Neuronal stem cell (in vitro differentiated cells): ENCODE data around the gene NUDT4.

Experiments used
- DNase-seq: peaks from one replicate; pipeline ENCODE4 v3.0.0-alpha.2; 2013; ENCODE audit warnings: low spot score
- H2AFZ ChIP-seq: one replicate; pipeline ENCODE4 v1.6.1; 2013; ENCODE audit warnings: mild to moderate bottlenecking, low read length, inconsistent platforms
- H2AK5ac ChIP-seq: 2 replicates; pipeline ENCODE4 v1.6.1; 2013; ENCODE audit warnings: low read depth, mild to moderate bottlenecking, inconsistent platforms, low read length, moderate library complexity, mixed read lengths
- H2BK120ac ChIP-seq: 2 replicates; pipeline ENCODE4 v1.6.1; 2013; ENCODE audit warnings: low read depth, mild to moderate bottlenecking, inconsistent platforms, low read length, moderate library complexity, mixed read lengths
- H2BK12ac ChIP-seq: one replicate; pipeline ENCODE4 v1.6.1; 2013; ENCODE audit warnings: low read length, inconsistent platforms
- H2BK15ac ChIP-seq: 2 replicates; pipeline ENCODE4 v1.6.1; 2013; ENCODE audit warnings: mild to moderate bottlenecking, low read length, inconsistent platforms, mixed read lengths
- H2BK5ac ChIP-seq: one replicate; pipeline ENCODE4 v1.6.1; 2013; ENCODE audit warnings: inconsistent platforms, mild to moderate bottlenecking, low read length, moderate library complexity
- H3K14ac ChIP-seq: one replicate; pipeline ENCODE4 v1.6.1; 2013; ENCODE audit warnings: low read length, inconsistent platforms
- H3K18ac ChIP-seq: 2 replicates; pipeline ENCODE4 v1.6.1; 2013; ENCODE audit warnings: low read length, inconsistent platforms
- H3K23ac ChIP-seq: 2 replicates; pipeline ENCODE4 v1.6.1; 2013; ENCODE audit warnings: low read depth, mild to moderate bottlenecking, mixed read lengths, low read length, inconsistent platforms; ENCODE audit not compliant: poor library complexity
- H3K27ac ChIP-seq: replicated peaks from 3 replicates; pipeline ENCODE4 v1.5.1; 2013; ENCODE audit warnings: low read length, inconsistent platforms
- H3K27me3 ChIP-seq, 3 experiments: 2 replicates each; pipeline ENCODE4 v1.6.1; 2013; ENCODE audit warnings: low read length in 3 of 3, mild to moderate bottlenecking in 2 of 3, inconsistent platforms in 1 of 3, low read depth in 1 of 3, mixed read lengths in 1 of 3, moderate library complexity in 1 of 3; ENCODE audit not compliant: control insufficient read depth in 3 of 3, insufficient read depth in 3 of 3
- H3K36me3 ChIP-seq, 2 donors: replicated peaks in 1 of 2; 2 replicates each; pipeline ENCODE4 v1.6.1; 2013; ENCODE audit warnings: low read length in 2 of 2; ENCODE audit not compliant: control insufficient read depth in 2 of 2, insufficient read depth in 2 of 2
- H3K4ac ChIP-seq: 2 replicates; pipeline ENCODE4 v1.6.1; 2013; ENCODE audit warnings: inconsistent platforms, mild to moderate bottlenecking, low read length, moderate library complexity
- H3K4me1 ChIP-seq, 2 donors: 1 replicate in 1 of 2; 2 replicates in 1 of 2; pipeline ENCODE4 v1.6.1; 2013; ENCODE audit warnings: low read length in 2 of 2, low read depth in 1 of 2; ENCODE audit not compliant: control insufficient read depth in 2 of 2, insufficient read depth in 1 of 2
- H3K4me2 ChIP-seq: one replicate; pipeline ENCODE4 v1.6.1; 2013; ENCODE audit warnings: mild to moderate bottlenecking, low read length, inconsistent platforms; ENCODE audit not compliant: insufficient read depth, poor library complexity, severe bottlenecking
- H3K4me3 ChIP-seq, 2 donors: 2 replicates each; pipeline ENCODE4 v1.5.1; 2013; ENCODE audit warnings: low read length in 2 of 2, mild to moderate bottlenecking in 2 of 2, inconsistent platforms in 1 of 2, moderate library complexity in 1 of 2
- H3K79me1 ChIP-seq: one replicate; pipeline ENCODE4 v1.6.1; 2013; ENCODE audit warnings: low read depth, mild to moderate bottlenecking, inconsistent platforms, low read length, moderate library complexity
- H3K9ac ChIP-seq: one replicate; pipeline ENCODE4 v1.6.1; 2013; ENCODE audit warnings: mild to moderate bottlenecking, low read depth, low read length, inconsistent platforms; ENCODE audit not compliant: poor library complexity
- H3K9me3 ChIP-seq, 2 donors: replicated peaks in 1 of 2; 2 replicates each; pipeline versions ENCODE3 to v1.6.1; 2013; ENCODE audit warnings: low read length in 2 of 2, mild to moderate bottlenecking in 2 of 2, inconsistent platforms in 1 of 2, low read depth in 1 of 2, mixed read lengths in 1 of 2, moderate library complexity in 1 of 2; ENCODE audit not compliant: control insufficient read depth in 2 of 2, insufficient read depth in 1 of 2
- H4K8ac ChIP-seq: one replicate; pipeline ENCODE4 v1.6.1; 2013; ENCODE audit warnings: low read depth, mild to moderate bottlenecking, inconsistent platforms, low read length, moderate library complexity
- H4K91ac ChIP-seq: one replicate; pipeline ENCODE4 v1.6.1; 2013; ENCODE audit warnings: low read length, low read depth, mild to moderate bottlenecking, inconsistent platforms; ENCODE audit not compliant: poor library complexity
- WGBS, 2 donors: extraction: QIAGEN DNeasy Blood & Tissue Kit; methylation state at CpG; one replicate each; pipeline ENCODE4 v1.1.7; 2013; ENCODE audit warnings: missing lambda C conversion rate in 2 of 2, mixed read lengths in 1 of 2; ENCODE audit not compliant: insufficient read length in 2 of 2, insufficient replicate concordance in 1 of 2; ENCODE audit errors: extremely low coverage in 2 of 2; 5-methylcytosine and 5-hydroxymethylcytosine counted together

NUDT4 gene

GRCh38 chr12:93356214-93356613, 21.5 kb upstream of the NUDT4 start:
- no peak overlapping the region for H2BK120ac ChIP-seq
- no peak overlapping the region for H3K4me3 ChIP-seq
- no peak overlapping the region for H4K8ac ChIP-seq
- no peaks in the 10 kb centered on the region for H3K79me1 ChIP-seq
- H3K27ac ChIP-seq = no peak overlapping the region
- no peak overlapping the region for H3K23ac ChIP-seq
- H2BK12ac ChIP-seq = no peak overlapping the region
- no peaks in the 10 kb centered on the region for H3K36me3 ChIP-seq
- H3K4me2 ChIP-seq = no peak overlapping the region
- no peak overlapping the region for H3K14ac ChIP-seq
- H3K9ac ChIP-seq = no peak overlapping the region
- no peak overlapping the region for H2BK15ac ChIP-seq
- no peak overlapping the region for H2AK5ac ChIP-seq
- DNase-seq = no peak
- no peaks in the 10 kb centered on the region for H3K27me3 ChIP-seq
- H3K4me1 ChIP-seq = no peaks in the 10 kb centered on the region
- no peak overlapping the region for H3K18ac ChIP-seq
- H3K4ac ChIP-seq = no peak overlapping the region
- no peaks in the 10 kb centered on the region for H3K9me3 ChIP-seq
- H4K91ac ChIP-seq = no peak overlapping the region
- no peak overlapping the region for H2BK5ac ChIP-seq
- no peak overlapping the region for H2AFZ ChIP-seq
- WGBS, 2 donors = no CpG with 5 or more reads among the region's 8 CpGs

GRCh38 chr12:93358058-93358457, 19.7 kb upstream of the NUDT4 start:
- Histone ChIP-seq H2AK5ac (no peak overlapping the region), H2BK15ac (no peak overlapping the region), H3K4ac (no peak overlapping the region), H2BK5ac (no peak overlapping the region), H2BK120ac (no peak overlapping the region), H3K18ac (no peak overlapping the region), H3K9ac (no peak overlapping the region), H3K4me1 (peaks cover 0 to 2% of the 10 kb centered on the region in 2 donors), H3K23ac (no peak overlapping the region), H3K36me3 (no peaks in the 10 kb centered on the region), H3K79me1 (no peaks in the 10 kb centered on the region), H3K27ac (no peak overlapping the region), H3K4me3 (no peak overlapping the region), H4K91ac (no peak overlapping the region), H3K4me2 (no peak overlapping the region), H2AFZ (no peak overlapping the region), H3K14ac (no peak overlapping the region), H3K9me3 (no peaks in the 10 kb centered on the region), H4K8ac (no peak overlapping the region), H3K27me3 (no peaks in the 10 kb centered on the region), H2BK12ac (no peak overlapping the region)
- WGBS, 2 donors = no CpG with 5 or more reads among the region's 2 CpGs
- no peak for DNase-seq

GRCh38 chr12:93358821-93359220, 18.9 kb upstream of the NUDT4 start:
- no peak overlapping the region for H3K23ac ChIP-seq
- no peak overlapping the region for H3K9ac ChIP-seq
- H2BK5ac ChIP-seq = no peak overlapping the region
- H3K18ac ChIP-seq = no peak overlapping the region
- no peaks in the 10 kb centered on the region for H3K9me3 ChIP-seq
- H2BK15ac ChIP-seq = no peak overlapping the region
- no peak overlapping the region for H3K4me2 ChIP-seq
- H4K91ac ChIP-seq = no peak overlapping the region
- no peak overlapping the region for H3K27ac ChIP-seq
- no CpG with 5 or more reads among the region's 2 CpGs for WGBS, 2 donors
- no peak overlapping the region for H4K8ac ChIP-seq
- H3K27me3 ChIP-seq = no peaks in the 10 kb centered on the region
- H3K14ac ChIP-seq = no peak overlapping the region
- no peak overlapping the region for H3K4me3 ChIP-seq
- H3K4ac ChIP-seq = no peak overlapping the region
- H2AFZ ChIP-seq = no peak overlapping the region
- no peaks in the 10 kb centered on the region for H3K79me1 ChIP-seq
- H3K36me3 ChIP-seq = no peaks in the 10 kb centered on the region
- H2BK12ac ChIP-seq = no peak overlapping the region
- no peak overlapping the region for H2BK120ac ChIP-seq
- H3K4me1 ChIP-seq = peaks cover 0 to 2% of the 10 kb centered on the region in 2 donors
- no peak for DNase-seq
- H2AK5ac ChIP-seq = no peak overlapping the region

GRCh38 chr12:93360688-93361087, 17.0 kb upstream of the NUDT4 start:
- no peak overlapping the region for H3K27ac ChIP-seq
- H2BK5ac ChIP-seq = no peak overlapping the region
- H3K4ac ChIP-seq = no peak overlapping the region
- H3K23ac ChIP-seq = no peak overlapping the region
- no peak overlapping the region for H3K4me3 ChIP-seq
- H3K9ac ChIP-seq = no peak overlapping the region
- H3K4me2 ChIP-seq = no peak overlapping the region
- no peaks in the 10 kb centered on the region for H3K79me1 ChIP-seq
- H3K9me3 ChIP-seq = no peaks in the 10 kb centered on the region
- no peak overlapping the region for H4K8ac ChIP-seq
- no peak overlapping the region for H4K91ac ChIP-seq
- H3K14ac ChIP-seq = no peak overlapping the region
- DNase-seq = no peak
- no CpG with 5 or more reads among the region's 2 CpGs for WGBS, 2 donors
- H2BK120ac ChIP-seq = no peak overlapping the region
- no peaks in the 10 kb centered on the region for H3K36me3 ChIP-seq
- no peaks in the 10 kb centered on the region for H3K27me3 ChIP-seq
- H3K4me1 ChIP-seq = peaks cover 0 to 2% of the 10 kb centered on the region in 2 donors
- H2AFZ ChIP-seq = no peak overlapping the region
- no peak overlapping the region for H3K18ac ChIP-seq
- no peak overlapping the region for H2AK5ac ChIP-seq
- no peak overlapping the region for H2BK15ac ChIP-seq
- H2BK12ac ChIP-seq = no peak overlapping the region
